GM15510 (cell line): Measurements from ENCODE around the gene CAPN5.

Source experiments
- POLR2A ChIP-seq: IDR thresholded peaks from 3 replicates; pipeline ENCODE4 v1.6.1; 2011; ENCODE audit warnings: borderline replicate concordance; ENCODE audit not compliant: insufficient read length; ENCODE audit errors: extremely low read depth

Gene CAPN5

GRCh38 chr11:77136074-77136473, 69.3 kb downstream of the CAPN5 start:
- TF ChIP-seq POLR2A, result no peak

GRCh38 chr11:77136784-77137420, 70.1 kb downstream of the CAPN5 start:
- TF ChIP-seq POLR2A, result no peak

GRCh38 chr11:77137421-77137820, 70.7 kb downstream of the CAPN5 start:
- no peak for TF ChIP-seq POLR2A

GRCh38 chr11:77138106-77138649, 71.4 kb downstream of the CAPN5 start:
- TF ChIP-seq POLR2A, result no peak

GRCh38 chr11:77139201-77139600, 72.4 kb downstream of the CAPN5 start:
- TF ChIP-seq POLR2A, result no peak

GRCh38 chr11:77140231-77140851, 73.6 kb downstream of the CAPN5 start:
- TF ChIP-seq POLR2A, result no peak

- TF ChIP-seq POLR2A, result no peak
Observed at GRCh38 chr11:77141034-77141433, 74.3 kb downstream of the CAPN5 start.

- no peak for TF ChIP-seq POLR2A
Observed at GRCh38 chr11:77141475-77141874, 74.7 kb downstream of the CAPN5 start.

- TF ChIP-seq POLR2A, result no peak
Observed at GRCh38 chr11:77142091-77142975, 75.6 kb downstream of the CAPN5 start.

- TF ChIP-seq POLR2A, result no peak
Observed at GRCh38 chr11:77143405-77144020, 76.7 kb downstream of the CAPN5 start.

- TF ChIP-seq POLR2A, result no peak
Observed at GRCh38 chr11:77144196-77144856, 77.6 kb downstream of the CAPN5 start.

- no peak for TF ChIP-seq POLR2A
Observed at GRCh38 chr11:77144857-77145428, 78.2 kb downstream of the CAPN5 start.

- no peak for TF ChIP-seq POLR2A
Observed at GRCh38 chr11:77146261-77147035, 79.7 kb downstream of the CAPN5 start.
